SU-DHL-6 (cell line): ENCODE results near the gene AQP4.

ENCODE experiments used
- H2AFZ ChIP-seq: fragments of 200-600 bp; sonication (generic); 2 replicates; pipeline ENCODE4 v1.6.1; 2014; ENCODE audit warnings: low read depth, mild to moderate bottlenecking, moderate library complexity, mixed read lengths, antibody characterized with exemption, low read length; ENCODE audit not compliant: severe bottlenecking
- H3F3A ChIP-seq: fragments of 200-600 bp; shearing (Covaris generic); 2 replicates; pipeline ENCODE4 v1.6.0; 2016; ENCODE audit warnings: antibody characterized with exemption, mild to moderate bottlenecking; ENCODE audit not compliant: insufficient read depth
- H3K27ac ChIP-seq: fragments of 200-600 bp; sonication (generic); 2 replicates; pipeline ENCODE4 v1.5.1; 2016; ENCODE audit warnings: low read depth, mild to moderate bottlenecking, low read length, moderate library complexity, mixed read lengths
- H3K27me3 ChIP-seq: fragments of 200-600 bp; sonication (generic), shearing (Covaris generic); 2 replicates; pipeline ENCODE4 v1.6.0; 2014; ENCODE audit warnings: mild to moderate bottlenecking, low read length
- H3K36me3 ChIP-seq: fragments of 200-600 bp; sonication (generic); 2 replicates; pipeline ENCODE4 v1.6.1; 2014; ENCODE audit warnings: mild to moderate bottlenecking, low read length, mixed read lengths
- H3K4me2 ChIP-seq: fragments of 300-600, 200-600 bp; shearing (Covaris generic), sonication (generic); 2 replicates; pipeline ENCODE4 v1.6.0; 2014; ENCODE audit warnings: low read length, low read depth, mild to moderate bottlenecking; ENCODE audit not compliant: poor library complexity, severe bottlenecking
- H3K4me3 ChIP-seq: fragments of 200-600 bp; sonication (generic); 2 replicates; pipeline ENCODE4 v1.5.1; 2014; ENCODE audit warnings: antibody characterized with exemption, low read length, mild to moderate bottlenecking, mixed read lengths; ENCODE audit not compliant: insufficient read depth, poor library complexity, severe bottlenecking
- H3K79me2 ChIP-seq: fragments of 200-600 bp; sonication (generic); 2 replicates; pipeline ENCODE4 v1.6.1; 2014; ENCODE audit warnings: mild to moderate bottlenecking, low read length, moderate library complexity; ENCODE audit not compliant: insufficient read depth
- H3K9ac ChIP-seq: fragments of 200-600 bp; sonication (generic); 2 replicates; pipeline ENCODE4 v1.7.0; 2014; ENCODE audit warnings: mild to moderate bottlenecking, low read length
- H3K9me2 ChIP-seq: fragments of 200-600 bp; sonication (generic); replicated peaks from 2 replicates; pipeline ENCODE4 v1.6.1; 2014; ENCODE audit warnings: low read length; ENCODE audit not compliant: insufficient read depth
- H3K9me3 ChIP-seq: fragments of 200-600 bp; sonication (generic); 2 replicates; pipeline ENCODE4 v1.6.1; 2014; ENCODE audit warnings: low read length, mixed read lengths; ENCODE audit not compliant: insufficient read depth
- H4K20me1 ChIP-seq: fragments of 200-600 bp; sonication (generic); 2 replicates; pipeline ENCODE4 v1.6.1; 2014; ENCODE audit warnings: low read depth, mild to moderate bottlenecking, antibody characterized with exemption, low read length, moderate library complexity, mixed read lengths
- EZH2phosphoT487 ChIP-seq: fragments of 200-600 bp; sonication (generic), shearing (Covaris generic); conservative IDR thresholded peaks from 2 replicates; pipeline ENCODE4 v1.6.1; 2018; ENCODE audit warnings: mild to moderate bottlenecking, antibody characterized with exemption, low read length, moderate library complexity, mixed read lengths
- TF ChIP-seq, protein P1 (sequence below): fragments of 200-600 bp; sonication (generic); IDR thresholded peaks from one replicate; pipeline ENCODE4 v1.5.1; 2017; ENCODE audit warnings: antibody characterized with exemption, mild to moderate bottlenecking, low read length, moderate library complexity; ENCODE audit not compliant: insufficient read depth, poor library complexity, severe bottlenecking

The AQP4 gene

GRCh38 chr18:26853401-26853800, 12.1 kb downstream of the AQP4 start:
- TF ChIP-seq, protein P1, sequence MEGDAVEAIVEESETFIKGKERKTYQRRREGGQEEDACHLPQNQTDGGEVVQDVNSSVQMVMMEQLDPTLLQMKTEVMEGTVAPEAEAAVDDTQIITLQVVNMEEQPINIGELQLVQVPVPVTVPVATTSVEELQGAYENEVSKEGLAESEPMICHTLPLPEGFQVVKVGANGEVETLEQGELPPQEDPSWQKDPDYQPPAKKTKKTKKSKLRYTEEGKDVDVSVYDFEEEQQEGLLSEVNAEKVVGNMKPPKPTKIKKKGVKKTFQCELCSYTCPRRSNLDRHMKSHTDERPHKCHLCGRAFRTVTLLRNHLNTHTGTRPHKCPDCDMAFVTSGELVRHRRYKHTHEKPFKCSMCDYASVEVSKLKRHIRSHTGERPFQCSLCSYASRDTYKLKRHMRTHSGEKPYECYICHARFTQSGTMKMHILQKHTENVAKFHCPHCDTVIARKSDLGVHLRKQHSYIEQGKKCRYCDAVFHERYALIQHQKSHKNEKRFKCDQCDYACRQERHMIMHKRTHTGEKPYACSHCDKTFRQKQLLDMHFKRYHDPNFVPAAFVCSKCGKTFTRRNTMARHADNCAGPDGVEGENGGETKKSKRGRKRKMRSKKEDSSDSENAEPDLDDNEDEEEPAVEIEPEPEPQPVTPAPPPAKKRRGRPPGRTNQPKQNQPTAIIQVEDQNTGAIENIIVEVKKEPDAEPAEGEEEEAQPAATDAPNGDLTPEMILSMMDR = no peak
- no peak for TF ChIP-seq EZH2phosphoT487
- Histone ChIP-seq H3K36me3 (no peaks in the 10 kb centered on the region), H4K20me1 (no peaks in the 10 kb centered on the region), H3K27ac (no peak overlapping the region), H3F3A (no peaks in the 10 kb centered on the region), H3K79me2 (no peaks in the 10 kb centered on the region), H3K4me2 (no peak overlapping the region), H3K9ac (no peak overlapping the region), H2AFZ (no peak overlapping the region), H3K27me3 (no peaks in the 10 kb centered on the region), H3K4me3 (no peak overlapping the region), H3K9me2 (no peaks in the 10 kb centered on the region), H3K9me3 (no peaks in the 10 kb centered on the region)

DNA sequence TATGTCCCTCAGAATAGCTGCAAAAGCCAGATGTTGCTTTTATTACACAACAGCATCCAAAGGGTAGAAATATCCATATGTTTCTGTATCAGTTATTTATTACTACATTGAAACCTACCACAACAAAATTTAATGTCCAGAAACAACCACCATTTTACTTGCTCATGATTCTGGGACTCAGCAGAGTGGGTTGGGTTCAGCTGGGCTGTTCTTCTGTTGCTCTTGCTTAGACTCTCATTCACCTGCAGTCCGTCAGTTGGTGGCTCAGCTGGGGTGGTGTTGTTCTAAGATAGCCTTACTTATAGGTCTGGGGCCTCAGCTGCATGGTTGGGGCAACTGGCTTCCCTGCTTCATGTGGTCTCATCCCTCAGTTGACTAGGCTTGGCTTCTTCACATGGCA, 21.7 kb downstream of the AQP4 start:
- no peaks in the 10 kb centered on the region for H3K9me3 ChIP-seq
- H3K79me2 ChIP-seq = no peaks in the 10 kb centered on the region
- H3K27ac ChIP-seq = no peak overlapping the region
- no peaks in the 10 kb centered on the region for H3K9me2 ChIP-seq
- TF ChIP-seq EZH2phosphoT487 = no peak
- TF ChIP-seq, protein P1 = no peak
- H3K4me2 ChIP-seq = no peak overlapping the region
- H3K4me3 ChIP-seq = no peak overlapping the region
- H3F3A ChIP-seq = no peaks in the 10 kb centered on the region
- H3K27me3 ChIP-seq = no peaks in the 10 kb centered on the region
- no peak overlapping the region for H3K9ac ChIP-seq
- H3K36me3 ChIP-seq = no peaks in the 10 kb centered on the region
- no peaks in the 10 kb centered on the region for H4K20me1 ChIP-seq
- no peak overlapping the region for H2AFZ ChIP-seq

DNA sequence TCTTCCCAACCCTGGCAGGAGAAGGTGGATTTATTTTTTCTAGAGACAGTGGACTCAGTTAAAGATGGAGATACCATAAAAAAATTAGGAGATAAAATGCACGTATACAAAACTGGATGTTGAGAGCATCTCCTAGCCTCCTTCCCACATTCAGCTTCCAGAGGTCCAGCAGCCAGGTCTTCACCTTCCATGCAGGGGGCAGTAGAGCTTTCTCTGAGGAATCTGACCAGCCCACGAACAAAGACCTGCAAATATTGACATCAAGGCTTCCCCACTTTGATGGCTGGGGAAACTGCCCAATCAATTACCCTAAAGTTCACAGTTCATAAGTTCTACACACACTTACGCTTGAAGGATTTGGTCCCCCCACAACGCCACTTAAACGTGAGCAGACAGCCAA, 24.5 kb downstream of the AQP4 start:
- TF ChIP-seq EZH2phosphoT487 = no peak
- TF ChIP-seq, protein P1 = no peak
- no peaks in the 10 kb centered on the region for H3F3A ChIP-seq
- H3K9me3 ChIP-seq = no peaks in the 10 kb centered on the region
- no peak overlapping the region for H2AFZ ChIP-seq
- no peaks in the 10 kb centered on the region for H3K27me3 ChIP-seq
- H3K9me2 ChIP-seq = no peaks in the 10 kb centered on the region
- no peak overlapping the region for H3K27ac ChIP-seq
- H3K79me2 ChIP-seq = no peaks in the 10 kb centered on the region
- H3K4me2 ChIP-seq = no peak overlapping the region
- no peaks in the 10 kb centered on the region for H3K36me3 ChIP-seq
- H3K4me3 ChIP-seq = no peak overlapping the region
- no peaks in the 10 kb centered on the region for H4K20me1 ChIP-seq
- no peak overlapping the region for H3K9ac ChIP-seq

- TF ChIP-seq EZH2phosphoT487 = no peak
- TF ChIP-seq, protein P1 = no peak
- no peaks in the 10 kb centered on the region for H4K20me1 ChIP-seq
Measured at GRCh38 chr18:26839609-26840008, 25.9 kb downstream of the AQP4 start.

More at GRCh38 chr18:26839609-26840008, 25.9 kb downstream of the AQP4 start:
- Histone ChIP-seq H3K27me3 (no peaks in the 10 kb centered on the region), H3K36me3 (no peaks in the 10 kb centered on the region), H3K4me3 (no peak overlapping the region), H3K9ac (no peak overlapping the region), H3K79me2 (no peaks in the 10 kb centered on the region), H3F3A (no peaks in the 10 kb centered on the region), H3K27ac (no peak overlapping the region), H2AFZ (no peak overlapping the region), H3K9me3 (no peaks in the 10 kb centered on the region), H3K4me2 (no peak overlapping the region), H3K9me2 (no peaks in the 10 kb centered on the region)
